Measurements from ENCODE around the gene COLEC12.

GRCh38 chr18:492451-492850, 8.1 kb downstream of the COLEC12 start:
- TF ChIP-seq CTCF (IDR thresholded peaks at IDR 0.05), result no peak
- no peak for TF ChIP-seq POLR2A (IDR thresholded peaks at IDR 0.05)
- no peak for TF ChIP-seq POLR2AphosphoS5 (IDR thresholded peaks at IDR 0.05)
